Measurements from ENCODE around the gene GRHL1. TPM values are rescaled to one million over a fixed set of nuclear protein-coding genes. Genes with fewer than 3 reads are reported as not detected.
A peak's percentile ranks its signal among the peaks of the same experiment; 100 is the strongest.
"Not testable (repeated sequence)": the region's sequence is repeated elsewhere in the genome, so short reads cannot be mapped to it uniquely, and the experiment has no call there.

GRHL1 gene
- total RNA-seq, 2 donors from 2014 or later: 2.3 TPM

DNA sequence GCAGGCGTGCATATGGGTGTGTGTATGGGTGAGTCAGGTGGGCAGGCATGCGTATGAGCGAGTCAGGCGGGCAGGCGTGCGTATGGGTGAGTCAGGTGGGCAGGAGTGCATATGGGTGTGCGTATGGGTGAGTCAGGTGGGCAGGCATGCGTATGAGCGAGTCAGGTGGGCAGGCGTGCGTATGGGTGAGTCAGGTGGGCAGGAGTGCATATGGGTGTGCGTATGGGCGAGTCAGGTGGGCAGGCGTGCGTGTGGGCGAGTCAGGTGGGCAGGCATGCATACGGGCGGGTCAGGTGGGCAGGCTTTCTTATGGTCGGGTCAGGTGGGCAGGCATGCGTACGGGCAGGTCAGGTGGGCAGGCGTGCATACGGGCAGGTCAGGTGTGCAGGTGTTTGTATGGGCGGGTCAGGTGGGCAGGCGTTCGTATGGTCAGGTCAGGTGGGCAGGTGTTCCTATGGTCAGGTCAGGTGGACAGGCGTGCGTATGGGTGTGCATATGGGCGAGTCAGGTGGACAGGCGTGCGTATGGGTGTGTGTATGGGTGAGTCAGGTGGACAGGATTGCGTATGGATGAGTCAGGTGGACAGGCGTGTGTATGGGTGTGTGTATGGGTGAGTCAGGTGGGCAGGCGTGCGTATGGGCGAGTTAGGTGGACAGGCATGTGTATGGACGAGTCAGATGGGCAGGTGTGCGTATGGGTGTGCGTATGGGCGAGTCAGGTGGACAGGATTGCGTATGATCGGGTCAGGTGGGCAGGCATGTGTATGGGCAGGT lies 63.1 kb downstream of the GRHL1 start:
- intact Hi-C loops (cut with DNase I, micrococcal nuclease): no loop called here
- ATAC-seq: no peak

DNA sequence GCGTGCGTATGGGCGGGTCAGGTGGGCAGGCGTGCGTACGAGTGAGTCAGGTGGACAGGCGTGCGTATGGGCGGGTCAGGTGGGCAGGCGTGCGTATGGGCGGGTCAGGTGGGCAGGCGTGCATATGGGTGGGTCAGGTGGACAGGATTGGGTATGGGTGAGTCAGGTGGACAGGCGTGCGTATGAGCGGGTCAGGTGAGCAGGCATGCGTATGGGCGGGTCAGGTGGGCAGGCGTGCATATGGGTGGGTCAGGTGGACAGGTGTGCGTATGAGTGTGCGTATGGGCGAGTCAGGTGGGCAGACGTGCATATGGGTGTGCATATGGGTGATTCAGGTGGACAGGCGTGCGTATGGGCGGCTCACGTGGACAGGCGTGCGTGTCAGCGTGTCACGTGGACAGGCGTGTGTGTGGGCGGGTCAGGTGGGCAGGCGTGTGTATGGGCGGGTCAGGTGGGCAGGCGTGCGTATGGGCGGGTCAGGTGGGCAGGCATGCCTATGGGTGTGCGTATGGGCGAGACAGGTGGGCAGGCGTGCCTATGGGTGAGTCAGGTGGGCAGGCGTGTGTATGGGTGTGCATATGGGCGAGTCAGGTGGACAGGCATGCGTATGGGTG lies 64.0 kb downstream of the GRHL1 start:
- ATAC-seq; DNase-seq; intact Hi-C loops (cut with DNase I, micrococcal nuclease): not testable (repeated sequence)

More for the DNA sequence above, 63.1 kb downstream of the GRHL1 start:
- DNase-seq: no peak

DNA sequence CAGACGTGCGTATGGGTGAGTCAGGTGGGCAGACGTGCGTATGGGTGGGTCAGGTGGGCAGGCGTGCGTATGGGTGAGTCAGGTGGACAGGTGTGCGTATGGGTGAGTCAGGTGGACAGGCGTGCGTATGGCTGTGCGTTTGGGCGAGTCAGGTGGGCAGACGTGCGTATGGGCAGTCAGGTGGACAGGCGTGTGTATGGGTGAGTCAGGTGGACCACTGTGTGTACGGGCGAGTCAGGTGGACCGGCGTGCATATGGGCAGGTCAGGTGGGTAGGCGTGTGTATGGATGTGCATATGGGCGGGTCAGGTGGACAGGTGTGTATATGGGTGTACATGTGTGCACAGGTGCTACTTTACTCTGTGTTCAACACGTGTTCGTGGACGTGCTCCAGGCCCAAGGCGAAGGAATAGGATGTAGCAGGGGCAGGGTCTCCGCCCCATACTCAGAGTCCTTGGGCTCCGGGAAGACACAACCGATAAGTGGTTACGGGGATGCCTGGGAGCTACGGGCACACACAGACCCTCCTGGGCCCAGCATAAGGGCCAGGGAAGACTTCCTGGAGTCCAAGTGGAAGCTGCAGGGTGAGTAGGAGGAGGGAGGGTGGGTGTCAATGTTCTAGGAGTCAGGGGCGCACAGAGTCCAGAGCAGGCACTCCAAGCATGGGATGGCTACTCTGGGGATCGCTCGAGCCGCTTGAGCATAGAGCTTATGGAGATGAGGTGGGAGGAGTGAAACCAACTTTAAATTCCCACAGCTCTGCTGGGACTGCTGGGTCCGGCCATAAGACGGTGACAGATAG lies 64.7 kb downstream of the GRHL1 start:
- intact Hi-C loops (cut with DNase I, micrococcal nuclease): no loop called here
- DNase-seq (no peak), ATAC-seq (no peak)

DNA sequence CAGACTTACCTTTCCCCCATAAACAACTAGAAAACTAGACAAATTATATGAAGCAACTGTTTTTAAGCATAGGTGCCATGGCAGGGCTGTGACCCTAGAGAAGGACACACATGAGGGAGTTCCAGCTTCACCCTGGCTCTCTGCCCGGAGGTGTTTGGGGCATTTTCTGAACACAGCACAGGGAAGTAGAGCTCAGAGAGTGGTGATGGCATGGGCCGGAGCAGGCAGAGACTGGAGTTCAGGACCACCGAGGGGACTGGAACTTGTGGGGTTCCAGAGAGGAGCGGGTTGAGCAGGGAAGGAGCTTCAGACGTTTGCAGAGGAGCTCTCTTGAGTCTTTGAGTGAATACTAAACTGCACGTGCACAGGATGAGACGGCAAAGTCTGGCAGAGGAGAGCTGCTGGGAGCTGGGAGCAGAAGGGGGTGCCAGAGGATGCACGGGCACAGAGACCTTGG lies 65.3 kb downstream of the GRHL1 start:
- ATAC-seq (no peak), DNase-seq (no peak)
- intact Hi-C loops (cut with DNase I, micrococcal nuclease): no loop called here

DNA sequence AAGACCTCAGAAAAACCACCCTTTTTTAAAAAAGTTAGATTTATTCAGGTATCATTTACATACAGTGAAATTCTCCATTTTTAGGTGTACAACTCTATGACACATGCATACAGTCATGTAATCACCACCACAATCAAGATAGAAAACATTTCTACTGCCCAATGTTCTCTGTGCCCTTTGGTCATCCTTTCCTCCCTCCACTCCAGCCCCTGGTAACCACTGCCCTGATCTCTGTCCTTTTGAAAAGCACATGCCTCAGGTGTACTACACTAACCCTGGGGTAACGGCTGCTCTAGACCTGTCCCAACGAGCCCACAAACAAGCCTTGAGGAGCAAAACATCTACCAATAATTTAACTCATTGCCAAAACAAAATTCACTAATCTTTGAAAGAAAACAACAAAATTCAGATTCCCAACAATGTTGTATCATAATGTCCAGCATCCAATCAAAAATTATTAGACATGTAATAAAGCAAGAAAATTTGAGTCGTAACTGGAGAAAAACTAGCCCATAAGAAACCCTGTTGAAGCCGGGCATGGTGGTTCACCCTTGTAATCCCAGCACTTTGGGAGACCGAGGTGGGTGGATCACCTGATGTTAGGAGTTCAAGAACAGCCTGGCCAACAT lies 65.9 kb downstream of the GRHL1 start:
- no peak for ATAC-seq
- intact Hi-C loops (cut with DNase I, micrococcal nuclease): no loop called here
- no peak for DNase-seq

DNA sequence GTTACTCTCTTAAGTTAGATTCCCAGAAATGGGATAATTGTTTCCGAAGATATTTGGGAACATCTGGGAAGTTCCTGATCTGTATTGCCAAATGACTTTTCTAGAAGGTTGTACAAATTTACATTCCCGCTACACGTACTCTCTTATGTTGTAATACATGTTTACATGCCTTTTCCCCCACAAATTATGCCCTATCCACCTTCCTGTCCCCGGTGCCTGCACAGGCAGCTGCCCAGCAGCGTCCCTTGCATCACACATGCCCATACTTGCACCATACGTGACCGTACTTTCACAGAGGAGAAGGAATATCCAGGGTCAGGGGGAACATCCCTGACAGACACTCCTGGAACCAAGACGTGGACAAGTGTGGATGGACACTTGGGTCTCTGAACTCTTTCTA lies 67.7 kb downstream of the GRHL1 start:
- no peak for ATAC-seq
- intact Hi-C loops (cut with DNase I, micrococcal nuclease): no loop called here

DNA sequence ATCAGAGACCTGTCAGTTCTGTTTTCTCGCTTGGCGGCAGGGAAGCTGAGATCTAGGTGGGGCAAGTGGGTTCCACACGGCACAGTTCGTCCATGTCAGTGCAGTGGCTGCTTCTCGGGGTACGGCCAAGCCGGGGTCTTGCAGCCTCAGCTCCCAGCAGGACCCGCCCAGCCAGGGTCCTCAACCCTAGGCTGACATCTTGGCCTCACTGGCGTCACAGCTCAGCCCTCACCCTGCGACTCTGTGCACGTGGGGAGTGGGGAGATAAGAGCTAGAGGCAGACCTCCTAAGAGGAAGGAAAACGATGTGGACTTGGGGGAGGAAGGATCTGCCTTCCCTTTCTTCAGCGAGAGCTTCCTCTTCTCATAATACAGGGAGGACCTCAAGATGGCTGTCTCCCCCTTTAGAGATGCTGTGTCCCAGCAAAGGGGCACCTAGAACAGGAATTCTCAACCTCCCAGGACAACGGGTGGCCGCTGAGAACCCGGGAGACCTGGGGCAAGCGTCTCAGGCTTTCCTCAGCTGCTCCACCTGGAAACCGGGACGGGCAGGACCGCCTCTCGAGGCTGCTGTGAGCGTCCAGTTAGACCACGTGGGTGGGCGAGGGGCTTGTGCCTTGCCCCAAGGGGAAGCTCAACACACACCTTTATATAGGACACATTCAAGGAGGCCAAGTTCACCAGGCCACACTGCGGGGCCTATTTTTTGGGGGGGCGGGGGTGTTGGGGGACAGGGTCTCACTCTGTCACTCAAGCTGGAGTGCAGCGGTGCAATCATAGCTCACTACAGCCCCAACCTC lies 68.3 kb downstream of the GRHL1 start:
- DNase-seq (no peak), ATAC-seq (no peak)
- intact Hi-C loops (cut with DNase I, micrococcal nuclease): no loop called here

More for the DNA sequence above, 67.7 kb downstream of the GRHL1 start:
- DNase-seq: no peak

DNA sequence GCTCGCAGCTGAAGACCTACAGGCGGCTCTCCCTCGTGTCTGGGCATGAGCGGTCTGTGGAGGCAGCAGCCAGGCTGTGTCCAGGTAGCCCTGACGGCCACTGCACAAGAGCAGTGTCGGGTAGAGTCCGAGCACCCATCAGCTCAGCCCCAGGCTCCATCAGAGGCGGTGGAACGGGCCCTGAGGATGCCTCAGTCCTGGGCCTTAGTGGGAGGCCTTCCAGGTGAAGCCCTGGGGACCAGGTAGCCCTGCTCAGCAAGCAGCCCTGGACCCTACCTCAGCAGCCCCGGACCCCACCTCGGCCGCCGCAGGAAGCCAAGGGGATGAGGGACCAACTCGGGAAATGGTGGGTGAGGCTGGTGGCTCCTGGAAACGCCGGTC lies 70.5 kb downstream of the GRHL1 start:
- no peak for ATAC-seq
- DNase-seq: no peak
- intact Hi-C loops (cut with DNase I, micrococcal nuclease): no loop called here

DNA sequence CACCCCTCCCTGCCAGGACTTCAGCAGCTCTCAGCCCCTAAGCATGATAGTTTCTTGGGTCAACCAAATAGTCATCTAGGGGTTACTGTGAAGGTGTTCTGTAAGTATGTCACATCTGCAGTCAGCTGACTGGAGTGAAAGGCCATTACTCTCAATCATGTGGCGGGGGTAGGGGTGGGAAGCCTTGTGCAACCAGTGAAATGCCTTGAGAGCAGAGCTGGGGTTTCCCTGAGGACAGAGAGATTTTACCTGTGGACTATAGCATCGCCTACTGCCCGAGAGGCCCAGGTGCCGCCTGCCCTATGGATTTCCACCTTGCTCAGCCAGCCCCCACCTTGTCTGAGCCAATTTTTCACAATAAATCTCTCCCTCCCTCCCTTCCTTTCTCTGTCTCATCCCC lies 71.0 kb downstream of the GRHL1 start:
- ATAC-seq (no peak), DNase-seq (no peak)
- intact Hi-C loops (cut with DNase I, micrococcal nuclease): no loop called here

DNA sequence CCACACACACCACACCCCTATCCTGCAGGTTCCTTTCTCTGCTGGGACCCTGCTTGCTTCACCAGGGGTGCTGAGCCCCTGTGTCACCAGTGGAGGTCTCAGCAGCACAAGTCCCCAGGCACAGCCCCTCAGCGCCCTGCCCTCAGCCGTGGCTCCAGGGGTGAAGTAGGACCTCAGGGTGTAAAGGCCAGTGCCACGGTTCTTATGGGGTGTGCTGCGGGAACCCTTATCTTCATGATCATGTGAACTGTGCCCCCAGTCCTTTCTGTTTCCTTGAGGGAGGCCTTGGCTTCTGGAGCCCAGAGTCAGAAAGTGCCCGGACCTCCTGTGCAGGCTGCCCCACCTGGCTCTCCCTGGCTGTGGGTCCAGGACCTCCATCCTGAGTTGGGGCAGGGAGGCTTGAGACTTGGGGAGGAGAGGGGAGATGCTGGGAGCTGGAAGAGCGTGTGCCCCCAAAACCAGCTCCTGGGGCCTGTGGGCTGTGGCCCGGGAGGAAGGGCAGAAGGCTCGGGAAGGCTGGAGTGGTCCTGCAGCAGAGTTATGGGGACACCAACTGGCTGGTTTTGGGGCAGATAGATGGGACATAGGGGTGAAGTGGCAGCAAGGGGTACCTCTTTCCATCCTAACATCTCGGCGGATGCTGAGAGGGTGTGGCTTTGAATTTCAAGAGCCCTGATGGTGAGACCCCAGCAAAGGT lies 71.6 kb downstream of the GRHL1 start:
- ATAC-seq (no peak), DNase-seq (no peak)
- intact Hi-C loops (cut with DNase I, micrococcal nuclease): no loop called here

DNA sequence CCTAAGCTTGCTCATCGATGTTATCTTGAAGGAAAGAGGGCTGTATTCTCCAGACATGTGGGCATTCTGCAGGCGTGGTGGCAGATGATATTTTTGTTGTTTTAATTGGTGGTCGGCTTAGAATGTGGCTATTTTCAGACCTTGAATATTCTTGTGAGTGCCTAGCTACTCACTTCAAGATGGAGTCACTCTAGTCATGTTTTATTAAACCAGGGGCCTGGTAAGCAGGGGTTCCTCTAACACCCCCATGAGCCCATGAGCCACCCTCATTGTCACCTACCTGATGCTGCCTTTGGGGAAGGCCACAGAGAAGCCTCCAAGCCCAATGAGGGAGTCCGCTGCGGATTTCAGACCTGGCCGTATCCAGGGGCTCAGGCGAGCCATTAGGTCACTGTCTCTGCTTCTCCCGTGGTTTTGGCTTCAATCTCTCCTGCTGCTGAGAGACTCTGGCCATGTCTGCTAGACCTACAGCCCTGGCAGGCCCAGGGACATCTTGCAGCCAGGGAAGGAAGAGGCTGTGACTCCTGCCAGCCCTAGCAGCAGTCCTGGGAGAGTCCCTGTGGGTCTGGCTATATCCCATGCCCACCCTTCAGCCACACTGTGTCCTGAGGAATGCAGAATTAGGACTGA lies 75.6 kb downstream of the GRHL1 start:
- intact Hi-C loops (cut with DNase I, micrococcal nuclease): no loop called here
- ATAC-seq: no peak
- no peak for DNase-seq

DNA sequence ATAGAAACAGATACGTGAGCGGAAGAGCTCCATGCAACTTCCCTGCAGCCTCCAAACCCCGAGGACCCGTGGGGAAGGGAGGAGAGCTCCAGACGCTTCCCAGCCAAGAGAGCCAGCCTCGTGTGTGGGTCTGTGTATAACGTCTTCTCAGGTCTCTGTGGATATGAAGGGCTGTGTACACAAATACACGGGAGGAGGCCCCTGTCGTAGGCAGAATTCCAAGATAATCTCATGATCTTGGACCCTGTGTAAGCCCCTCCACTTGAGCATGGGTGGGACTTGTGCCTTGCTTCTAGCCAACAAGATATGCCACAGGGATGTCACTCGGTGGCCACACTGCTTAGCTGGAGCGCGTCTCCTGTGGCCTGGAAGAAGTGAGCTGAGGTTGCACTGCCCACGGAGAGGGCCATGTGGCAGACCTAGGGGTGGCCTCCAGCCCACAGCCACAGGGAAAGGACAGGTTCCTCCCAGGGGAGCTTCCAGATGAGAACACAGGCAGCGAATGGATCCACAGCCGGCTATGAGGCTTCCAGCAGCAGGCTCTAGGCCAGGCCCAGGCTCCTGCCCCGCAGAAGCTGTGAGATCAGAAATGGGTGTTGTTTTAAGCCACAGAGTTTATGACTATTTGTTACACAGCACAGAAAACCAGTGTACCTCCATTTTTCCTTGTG lies 76.3 kb downstream of the GRHL1 start:
- ATAC-seq (no peak), DNase-seq (no peak)
- intact Hi-C loops (cut with DNase I, micrococcal nuclease): no loop called here

DNA sequence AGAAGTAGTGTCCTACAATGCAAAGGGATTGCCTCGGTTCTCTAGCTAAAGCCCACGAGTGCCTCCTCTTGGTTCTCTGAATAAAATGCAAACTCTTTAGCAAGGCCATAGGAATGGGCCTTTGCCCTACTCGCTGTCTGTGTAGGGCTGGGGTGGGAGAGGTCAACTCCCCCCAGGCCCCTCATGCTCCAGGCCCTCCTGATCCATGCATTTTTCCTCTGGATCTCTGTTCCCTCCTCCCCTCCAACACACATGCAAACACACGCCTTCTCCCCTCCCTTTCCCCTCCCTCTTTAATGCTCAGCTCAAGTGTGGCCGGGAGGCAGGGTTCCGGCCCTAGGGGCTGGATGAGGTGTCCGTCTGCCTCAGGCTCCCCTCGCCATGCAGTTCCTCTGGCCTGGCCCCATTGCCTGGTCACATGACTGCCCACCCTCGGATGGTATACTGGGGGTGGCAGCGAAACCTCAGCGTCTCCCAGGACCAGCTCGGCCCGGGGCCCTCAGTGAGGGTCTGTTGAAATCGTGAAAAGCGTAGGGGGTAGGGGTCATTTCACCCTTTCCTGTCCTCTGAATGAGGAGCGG lies 77.0 kb downstream of the GRHL1 start:
- intact Hi-C loops (cut with DNase I, micrococcal nuclease): no loop called here
- no peak for ATAC-seq

DNA sequence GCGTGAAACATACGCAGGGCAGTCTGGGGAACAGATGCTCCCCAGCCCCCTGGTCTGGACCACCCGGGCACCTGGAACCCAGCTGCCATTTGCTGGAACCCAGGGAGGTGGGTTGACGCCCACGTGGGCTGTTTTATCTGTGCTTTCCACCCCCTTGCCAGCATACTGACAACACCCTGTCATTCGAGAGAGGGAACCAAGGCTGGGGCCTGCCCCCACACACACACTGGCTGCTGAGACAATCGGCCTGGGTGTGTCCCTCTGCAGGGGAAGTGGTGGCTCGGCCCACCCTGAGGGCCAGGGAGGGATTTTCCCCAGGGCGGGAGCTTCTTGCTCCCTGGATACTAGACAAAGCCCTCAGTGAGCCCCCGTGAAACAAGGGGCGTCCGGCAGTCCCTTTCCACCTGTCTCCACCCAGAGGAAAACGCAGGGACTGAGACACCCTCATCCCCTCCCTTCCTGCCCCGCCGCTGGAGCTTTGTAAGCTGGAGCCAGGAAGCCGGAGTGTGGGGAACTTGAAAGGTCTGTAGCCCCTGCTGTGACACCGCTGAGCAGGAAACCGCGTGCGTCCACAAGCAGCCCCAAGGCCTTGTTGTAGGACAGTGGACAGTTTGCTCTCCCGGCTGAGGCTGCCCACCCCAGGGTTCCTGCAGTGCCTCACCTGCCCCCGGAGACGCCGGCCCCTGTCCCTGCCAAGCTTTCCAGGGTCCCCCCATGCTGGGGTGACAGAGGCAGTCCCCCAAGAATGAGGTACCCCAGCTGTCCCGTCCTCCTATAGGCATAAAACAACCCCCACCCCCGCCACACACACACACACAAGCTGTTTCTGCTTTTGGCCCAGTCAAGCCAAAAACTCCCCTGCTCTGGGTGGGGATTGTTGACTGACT lies 77.7 kb downstream of the GRHL1 start:
- DNase-seq (peak; percentile 63 to 72), ATAC-seq (peak; percentile 83)
- intact Hi-C loops (cut with DNase I, micrococcal nuclease): no loop called here

More for the DNA sequence above, 77.0 kb downstream of the GRHL1 start:
- DNase-seq: no peak

DNA sequence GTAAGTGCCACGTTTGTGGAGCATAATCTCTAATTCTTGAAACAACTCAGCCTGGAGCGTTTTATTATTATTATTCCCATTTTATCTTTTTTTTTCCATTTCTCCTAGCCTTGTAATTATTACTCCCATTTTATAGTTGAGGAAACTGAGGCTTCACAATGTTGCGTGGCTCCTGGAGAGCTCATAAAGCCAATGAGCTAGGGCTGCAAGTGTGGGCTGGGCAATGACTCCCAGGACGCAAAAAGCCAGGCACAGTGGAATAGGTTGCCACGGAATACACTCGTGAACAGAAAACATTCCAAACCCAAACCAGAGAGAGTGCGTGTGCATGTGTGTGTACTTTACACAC lies 78.4 kb downstream of the GRHL1 start:
- intact Hi-C loops (cut with DNase I, micrococcal nuclease): no loop called here
- ATAC-seq (no peak), DNase-seq (no peak)

DNA sequence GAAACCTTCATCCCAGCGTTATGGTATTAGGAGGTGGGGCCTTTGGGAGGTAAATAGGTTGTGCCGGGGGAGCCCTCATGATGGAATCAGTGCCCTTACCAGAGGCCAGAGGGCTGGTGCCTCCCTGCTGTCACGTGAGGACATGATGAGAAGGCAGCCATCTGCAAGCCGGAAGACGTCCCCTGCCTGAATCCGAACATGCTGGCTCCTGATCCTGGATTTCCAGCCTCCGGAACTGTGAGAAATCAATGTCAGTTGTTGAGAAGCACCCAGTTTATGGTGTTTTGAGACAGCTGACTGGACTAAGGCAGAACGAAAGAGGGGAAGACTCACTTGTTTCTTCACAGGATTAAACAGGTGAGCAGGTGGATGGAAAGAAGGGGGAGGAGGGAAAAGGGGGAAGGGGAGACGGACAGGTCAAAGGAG lies 78.8 kb downstream of the GRHL1 start:
- DNase-seq: peak; percentile 48 to 69
- intact Hi-C loops (cut with DNase I, micrococcal nuclease): no loop called here
- peak; percentile 67 for ATAC-seq

Data from left colon (tissue), 2 donors.